MM.1S (cell line): Measurements from ENCODE around the gene MRRF.

Experiments
- CTCF ChIP-seq: fragments of 300-600 bp; sonication (generic); IDR thresholded peaks from 2 replicates; pipeline ENCODE4 v1.5.1; 2016; ENCODE audit warnings: antibody characterized with exemption, low read length, mixed read lengths
- EZH2phosphoT487 ChIP-seq: fragments of 300-600 bp; sonication (generic); IDR thresholded peaks from 2 replicates; pipeline ENCODE4 v1.6.1; 2018; ENCODE audit warnings: antibody characterized with exemption, low read length

GRCh38 chr9:122371846-122372245, 107.2 kb downstream of the MRRF start:
- no peak for TF ChIP-seq CTCF
- no peak for TF ChIP-seq EZH2phosphoT487
